Tibial artery (tissue), 4 donors: Measurements from ENCODE around the gene TRPT1.
A peak's percentile ranks its signal among the peaks of the same experiment; 100 is the strongest.

Experiments
- DNase-seq, 2 donors: peaks; one replicate each; pipeline ENCODE4 v3.0.0-alpha.2; 2019
- H3K27ac ChIP-seq, 2 donors: fragments of 200-600 bp; sonication (generic) in 1 of 2; 1 replicate in 1 of 2; 2 replicates in 1 of 2; pipeline ENCODE4 v1.5.1; 2018 to 2019; ENCODE audit warnings: mild to moderate bottlenecking in 1 of 2
- H3K27me3 ChIP-seq, 2 donors: fragments of 200-600 bp; sonication (generic) in 1 of 2; one replicate each; pipeline versions ENCODE4 v1.5.1 to v1.6.0; 2016 to 2019
- H3K36me3 ChIP-seq, 3 donors: fragments of 200-600 bp; sonication (generic) in 2 of 3; one replicate each; pipeline ENCODE4 v1.5.1; 2016 to 2019; ENCODE audit warnings: mild to moderate bottlenecking in 2 of 3
- H3K4me1 ChIP-seq, 4 donors: fragments of 200-600 bp; sonication (generic) in 2 of 4; 1 replicate in 3 of 4; 2 replicates in 1 of 4; pipeline ENCODE4 v1.5.1; 2016 to 2019
- H3K4me3 ChIP-seq, 2 donors: fragments of 200-600 bp; sonication (generic) in 1 of 2; 1 replicate in 1 of 2; 2 replicates in 1 of 2; pipeline ENCODE4 v1.5.1; 2018 to 2019; ENCODE audit warnings: mild to moderate bottlenecking in 2 of 2
- H3K9me3 ChIP-seq, 3 donors: fragments of 200-600 bp; sonication (generic) in 1 of 3; one replicate each; pipeline ENCODE4 v1.5.1; 2016 to 2019
- CTCF ChIP-seq, 2 experiments: fragments of 200-600 bp in 1 of 2; fragments of 450-650 bp in 1 of 2; IDR thresholded peaks; one replicate each; pipeline ENCODE4 v1.5.1; 2017 to 2019; ENCODE audit warnings: antibody characterized with exemption in 2 of 2, mild to moderate bottlenecking in 1 of 2, moderate library complexity in 1 of 2
- intact Hi-C: fragments of 100-400 bp; cut with DNase I; formaldehyde crosslinking; loops from one replicate; pipeline ENCODE4 v1.15.0; 2023; ENCODE audit warnings: low total_unique reads

The TRPT1 gene

GRCh38 chr11:64201543-64201942 lies 24.4 kb downstream of the TRPT1 start:
- intact Hi-C loops, result no loop called here
- no peak for TF ChIP-seq CTCF (IDR thresholded peaks at IDR 0.05)
- Histone ChIP-seq H3K9me3 (no peaks in the 10 kb centered on the region), H3K36me3 (peaks cover 69 to 95% (median 85%) of the 10 kb centered on the region in 3 donors), H3K4me3 (no peak overlapping the region), H3K27me3 (no peaks in the 10 kb centered on the region), H3K27ac (no peak overlapping the region), H3K4me1 (peaks cover 0 to 8% (median 2%) of the 10 kb centered on the region in 4 donors)
- DNase-seq, result no peak

- H3K27me3 ChIP-seq, result no peaks in the 10 kb centered on the region
These were observed 27.5 kb downstream of the TRPT1 start for GRCh38 chr11:64198511-64198910.

GRCh38 chr11:64196626-64197025 lies 29.4 kb downstream of the TRPT1 start:
- H3K9me3 ChIP-seq, result no peaks in the 10 kb centered on the region
- no peaks in the 10 kb centered on the region for H3K4me1 ChIP-seq
- no peak for TF ChIP-seq CTCF (IDR thresholded peaks at IDR 0.05)
- no peak overlapping the region for H3K4me3 ChIP-seq
- intact Hi-C loops, result no loop called here
- no peak for DNase-seq
- no peak overlapping the region for H3K27ac ChIP-seq
- no peaks in the 10 kb centered on the region for H3K27me3 ChIP-seq
- peaks cover 83 to 94% (median 85%) of the 10 kb centered on the region in 3 donors for H3K36me3 ChIP-seq

More at GRCh38 chr11:64198511-64198910, 27.5 kb downstream of the TRPT1 start:
- TF ChIP-seq CTCF (IDR thresholded peaks at IDR 0.05), result no peak
- Histone ChIP-seq H3K9me3 (no peaks in the 10 kb centered on the region), H3K27ac (no peak overlapping the region), H3K4me1 (no peaks in the 10 kb centered on the region), H3K36me3 (peaks cover 92 to 100% (median 98%) of the 10 kb centered on the region in 3 donors), H3K4me3 (no peak overlapping the region)
- no peak for DNase-seq
- intact Hi-C loops, result no loop called here

GRCh38 chr11:64192434-64192833 lies 33.6 kb downstream of the TRPT1 start:
- TF ChIP-seq CTCF (IDR thresholded peaks at IDR 0.05), result no peak
- Histone ChIP-seq H3K36me3 (peaks cover 45 to 59% (median 49%) of the 10 kb centered on the region in 3 donors), H3K9me3 (no peaks in the 10 kb centered on the region), H3K4me1 (peaks cover 0 to 12% (median 5%) of the 10 kb centered on the region in 4 donors), H3K27ac (no peak overlapping the region), H3K27me3 (no peaks in the 10 kb centered on the region), H3K4me3 (no peak overlapping the region)
- intact Hi-C loops, result no loop called here
- DNase-seq, result no peak

GRCh38 chr11:64186492-64187165 lies 39.4 kb downstream of the TRPT1 start:
- H3K27me3 ChIP-seq, result no peaks in the 10 kb centered on the region
- intact Hi-C loops, result loop anchor here (5.0 kb wide), 1 partner anchor 41 kb away; the partner anchor contains the start of genes NUDT22 and TRPT1
- H3K9me3 ChIP-seq, result no peaks in the 10 kb centered on the region
- no peak overlapping the region for H3K4me3 ChIP-seq
- peak overlapping the region in 1 of 2 donors; percentile 85 for H3K27ac ChIP-seq
- H3K4me1 ChIP-seq, result peaks cover 0 to 41% (median 28%) of the 10 kb centered on the region in 4 donors
- DNase-seq, result no peak
- peaks cover 0 to 7% (median 0%) of the 10 kb centered on the region in 3 donors for H3K36me3 ChIP-seq
- TF ChIP-seq CTCF (IDR thresholded peaks at IDR 0.05), result no peak
